Suprapubic skin (tissue), 4 donors: ENCODE results near the gene TBC1D24. TPM values are rescaled to one million over a fixed set of nuclear protein-coding genes. Genes with fewer than 3 reads are reported as not detected.

ENCODE experiments used
- DNase-seq, 2 donors: peaks; one replicate each; pipeline ENCODE4 v3.0.0-alpha.2; 2019; ENCODE audit warnings: low spot score in 2 of 2
- H3K27ac ChIP-seq: fragments of 200-600 bp; sonication (generic); one replicate; pipeline ENCODE4 v1.5.1; 2019
- H3K27me3 ChIP-seq: fragments of 200-600 bp; sonication (generic); one replicate; pipeline ENCODE4 v1.5.1; 2019
- H3K36me3 ChIP-seq: fragments of 200-600 bp; sonication (generic); one replicate; pipeline ENCODE4 v1.5.1; 2019
- H3K4me1 ChIP-seq: fragments of 200-600 bp; sonication (generic); one replicate; pipeline ENCODE4 v1.5.1; 2019
- H3K4me3 ChIP-seq: fragments of 200-600 bp; sonication (generic); one replicate; pipeline ENCODE4 v1.5.1; 2019; ENCODE audit warnings: mild to moderate bottlenecking
- H3K9me3 ChIP-seq: fragments of 200-600 bp; sonication (generic); one replicate; pipeline ENCODE4 v1.5.1; 2019
- CTCF ChIP-seq, 2 donors: fragments of 200-600 bp in 1 of 2; fragments of 450-650 bp in 1 of 2; sonication (generic) in 1 of 2; IDR thresholded peaks; one replicate each; pipeline ENCODE4 v1.5.1; 2016 to 2019; ENCODE audit warnings: antibody characterized with exemption in 2 of 2, mild to moderate bottlenecking in 1 of 2, moderate library complexity in 1 of 2
- EP300 ChIP-seq: sonication (generic); formaldehyde crosslinking; IDR thresholded peaks from one replicate; pipeline ENCODE4 v1.6.1; 2017; ENCODE audit warnings: antibody characterized with exemption
- POLR2A ChIP-seq, 2 donors: fragments of 450-650 bp; IDR thresholded peaks; one replicate each; pipeline ENCODE4 v1.6.1; 2017; ENCODE audit warnings: antibody characterized with exemption in 2 of 2, mild to moderate bottlenecking in 2 of 2, moderate library complexity in 2 of 2
- POLR2AphosphoS5 ChIP-seq, 3 donors: sonication (generic); formaldehyde crosslinking; IDR thresholded peaks; one replicate each; pipeline ENCODE4 v1.6.1; 2017; ENCODE audit warnings: antibody characterized with exemption in 3 of 3
- WGBS: methylation state at CpG from one replicate; pipeline ENCODE4 v1.1.5; 2018; 5-methylcytosine and 5-hydroxymethylcytosine counted together
- total RNA-seq, 4 donors: library from RNA; depleted of rRNA; stranded (reverse); fragments of >200 nt; gene quantifications; one replicate each; pipeline ENCODE4 v1.1.0, GENCODE V29; 2016

TBC1D24 gene
- total RNA-seq, 4 donors from 2014 or later: 10.8 to 23.6 (median 16.5) TPM

GRCh38 chr16:2471653-2472487 lies 3.1 kb upstream of the TBC1D24 start:
- Histone ChIP-seq H3K27ac (no peak overlapping the region), H3K4me1 (peaks cover 80% of the 10 kb centered on the region), H3K27me3 (peaks cover 26% of the 10 kb centered on the region), H3K4me3 (peak overlapping the region; percentile 35), H3K9me3 (no peaks in the 10 kb centered on the region), H3K36me3 (no peaks in the 10 kb centered on the region)
- no peak for DNase-seq
- TF ChIP-seq POLR2A (IDR thresholded peaks at IDR 0.05) (no peak), CTCF (IDR thresholded peaks at IDR 0.05) (no peak), POLR2AphosphoS5 (IDR thresholded peaks at IDR 0.05) (no peak), EP300 (no peak)
- WGBS: 45% methylated on average over 10 of the region's 61 CpGs

- peaks cover 23% of the 10 kb centered on the region for H3K27me3 ChIP-seq
Observed at GRCh38 chr16:2472488-2472864, 2.5 kb upstream of the TBC1D24 start.

GRCh38 chr16:2472885-2473445 lies 2.0 kb upstream of the TBC1D24 start:
- 86% methylated on average over 10 of the region's 14 CpGs for WGBS
- Histone ChIP-seq H3K27ac (no peak overlapping the region), H3K4me3 (no peak overlapping the region), H3K27me3 (peaks cover 23% of the 10 kb centered on the region), H3K9me3 (no peaks in the 10 kb centered on the region), H3K4me1 (peaks cover 70% of the 10 kb centered on the region), H3K36me3 (no peaks in the 10 kb centered on the region)
- TF ChIP-seq POLR2AphosphoS5 (IDR thresholded peaks at IDR 0.05): no peak
- TF ChIP-seq EP300: no peak
- TF ChIP-seq CTCF (IDR thresholded peaks at IDR 0.05): no peak
- TF ChIP-seq POLR2A (IDR thresholded peaks at IDR 0.05): no peak
- no peak for DNase-seq

More at GRCh38 chr16:2472488-2472864, 2.5 kb upstream of the TBC1D24 start:
- 92% methylated on average over 22 of the region's 27 CpGs for WGBS
- no peaks in the 10 kb centered on the region for H3K9me3 ChIP-seq
- peak in 1 of 2 donors; percentile 68 for DNase-seq
- no peak overlapping the region for H3K27ac ChIP-seq
- H3K4me1 ChIP-seq: peaks cover 75% of the 10 kb centered on the region
- H3K4me3 ChIP-seq: no peak overlapping the region
- H3K36me3 ChIP-seq: no peaks in the 10 kb centered on the region
- TF ChIP-seq POLR2A (IDR thresholded peaks at IDR 0.05) (no peak), POLR2AphosphoS5 (IDR thresholded peaks at IDR 0.05) (no peak), EP300 (no peak)

GRCh38 chr16:2473446-2473926 lies 1.4 kb upstream of the TBC1D24 start:
- no peak for TF ChIP-seq POLR2AphosphoS5 (IDR thresholded peaks at IDR 0.05)
- TF ChIP-seq EP300: no peak
- TF ChIP-seq POLR2A (IDR thresholded peaks at IDR 0.05): no peak
- no peak for TF ChIP-seq CTCF (IDR thresholded peaks at IDR 0.05)
- H3K4me1 ChIP-seq: peaks cover 69% of the 10 kb centered on the region
- no peak overlapping the region for H3K27ac ChIP-seq
- H3K27me3 ChIP-seq: peaks cover 23% of the 10 kb centered on the region
- no peak for DNase-seq
- H3K36me3 ChIP-seq: no peaks in the 10 kb centered on the region
- 22% methylated on average over 12 of the region's 49 CpGs for WGBS
- no peaks in the 10 kb centered on the region for H3K9me3 ChIP-seq
- H3K4me3 ChIP-seq: peak overlapping the region; percentile 59

GRCh38 chr16:2473999-2474876 lies 689 bp upstream of the TBC1D24 start:
- peaks cover 23% of the 10 kb centered on the region for H3K27me3 ChIP-seq
- H3K4me3 ChIP-seq: peak overlapping the region; percentile 59
- H3K27ac ChIP-seq: peak overlapping the region; percentile 65
- H3K4me1 ChIP-seq: peaks cover 61% of the 10 kb centered on the region
- no peaks in the 10 kb centered on the region for H3K36me3 ChIP-seq
- DNase-seq: peak in 1 of 2 donors; percentile 58
- TF ChIP-seq POLR2A (IDR thresholded peaks at IDR 0.05) (no peak), CTCF (IDR thresholded peaks at IDR 0.05) (peak in 1 of 2 donors; percentile 41), EP300 (no peak), POLR2AphosphoS5 (IDR thresholded peaks at IDR 0.05) (no peak)
- no peaks in the 10 kb centered on the region for H3K9me3 ChIP-seq
- whole genome bisulfite sequencing: 1% methylated on average over 23 of the region's 100 CpGs
